Measurements from ENCODE around the gene CADM3. TPM values are rescaled to one million over a fixed set of nuclear protein-coding genes. Genes with fewer than 3 reads are reported as not detected.

The CADM3 gene
- total and polyA plus RNA-seq, 2 experiments from 2014 or later = 2.0 to 4.4 TPM

- ATAC-seq (peak; percentile 3; the same call in 1 of the 3 replicates), DNase-seq (ENCODE audit: low spot score) (no peak)
- Mint-ChIP-seq H3K36me3 (ENCODE audit: low read depth) (no peaks in the 10 kb centered on the region; the same call in 2 of the 3 replicates), H3K9me3 (no peaks in the 10 kb centered on the region), H3K27ac (no peak overlapping the region), H3K27me3 (ENCODE audit: insufficient read depth, low read depth, poor library complexity) (peaks cover 9% of the 10 kb centered on the region), H3K4me1 (peaks cover 16% of the 10 kb centered on the region), H3K4me3 (peak overlapping the region; percentile 87)
- H3K4me3 ChIP-seq = peak overlapping the region; percentile 93
- no peaks in the 10 kb centered on the region for H3F3A ChIP-seq (replicated peaks; ENCODE audit: low read depth)
- no peaks in the 10 kb centered on the region for H3K9me2 ChIP-seq (ENCODE audit: insufficient read depth)
- H4K20me1 ChIP-seq (replicated peaks; ENCODE audit: insufficient read depth) = peaks cover 16% of the 10 kb centered on the region
- no peak overlapping the region for H2AFZ ChIP-seq
- TF ChIP-seq NANOG (IDR thresholded peaks at IDR 0.05; ENCODE audit: borderline replicate concordance) (no peak), REST (IDR thresholded peaks at IDR 0.05; ENCODE audit: unreplicated experiment) (no peak), ZNF114 (CRISPR knock-in tag; IDR thresholded peaks at IDR 0.05) (no peak), EZH2phosphoT487 (IDR thresholded peaks at IDR 0.05; ENCODE audit: unreplicated experiment) (no peak), STAT1 (IDR thresholded peaks at IDR 0.05; ENCODE audit: unreplicated experiment) (no peak), JUNB (IDR thresholded peaks at IDR 0.05; ENCODE audit: unreplicated experiment) (no peak), CREB1 (CRISPR knock-in tag; IDR thresholded peaks at IDR 0.05; ENCODE audit: low read depth) (no peak), ZNF331 (CRISPR knock-in tag; IDR thresholded peaks at IDR 0.05; ENCODE audit: low read depth) (no peak), CTCF (conservative IDR thresholded peaks at IDR 0.05; ENCODE audit: low read depth in 2 of 2) (no peak), EZH2 (IDR thresholded peaks at IDR 0.05; ENCODE audit: low read depth, unreplicated experiment) (no peak), ZNF462 (CRISPR knock-in tag; IDR thresholded peaks at IDR 0.05) (no peak), POLR2AphosphoS5 (IDR thresholded peaks at IDR 0.05; ENCODE audit: low read depth) (no peak), ETS1 (IDR thresholded peaks at IDR 0.05) (no peak)
- peak overlapping the region; percentile 99 for H3K4me2 ChIP-seq
- H3K27ac ChIP-seq (ENCODE audit: low read depth) = no peak overlapping the region
- H3K4me1 ChIP-seq (ENCODE audit: insufficient read depth) = peaks cover 9% of the 10 kb centered on the region; the same call in 1 of the 2 replicates
- H3K79me2 ChIP-seq (replicated peaks; ENCODE audit: insufficient read depth) = peaks cover 4% of the 10 kb centered on the region; the same call in 1 of the 2 replicates
- H3K36me3 ChIP-seq (ENCODE audit: insufficient read depth) = no peaks in the 10 kb centered on the region
- H3K27me3 ChIP-seq (ENCODE audit: insufficient read depth) = peaks cover 12% of the 10 kb centered on the region; the same call in 1 of the 2 replicates
These were observed 1.9 kb downstream of the CADM3 start for GRCh38 chr1:159173320-159173719.
